ENCODE results near the gene APH1B. TPM values are rescaled to one million over a fixed set of nuclear protein-coding genes. Genes with fewer than 3 reads are reported as not detected.
A peak's percentile ranks its signal among the peaks of the same experiment; 100 is the strongest.

The APH1B gene
- total RNA-seq, 1 donor from 2014 or later, result 17.0 TPM

DNA sequence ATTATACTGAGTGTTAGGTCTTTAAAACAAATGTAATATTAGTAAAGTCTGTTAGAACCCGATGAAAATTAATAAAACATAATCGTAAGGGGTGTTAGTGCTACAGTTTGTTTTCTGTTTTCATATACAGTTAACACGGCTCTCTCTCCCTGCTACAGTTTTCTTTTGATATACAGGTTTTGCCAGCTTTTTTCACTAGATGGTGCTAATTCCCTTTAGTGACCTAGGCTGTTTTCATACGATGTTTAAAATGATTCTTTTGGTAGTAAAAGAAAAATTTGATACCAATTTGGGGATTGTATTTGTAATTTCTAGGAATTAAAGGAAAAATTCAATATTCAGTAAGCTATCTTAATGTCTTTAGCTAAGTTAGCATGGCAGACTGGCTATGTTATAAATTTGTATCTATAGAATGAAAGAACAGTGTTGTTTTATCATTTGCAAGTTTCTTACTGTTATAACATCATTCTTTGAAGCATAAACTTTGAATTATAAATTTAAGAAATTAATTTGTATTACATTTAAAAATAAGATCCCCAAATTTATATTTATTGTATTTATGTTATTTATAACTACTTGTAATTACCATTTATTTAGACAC lies 11.5 kb downstream of the APH1B start:
- DNase-seq (ENCODE audit: low spot score in 2 of 2), result no peak
- H3K36me3 ChIP-seq, result peaks cover 6 to 14% of the 10 kb centered on the region in 2 donors
- no peak overlapping the region for H3K4me3 ChIP-seq
- TF ChIP-seq, protein P1, sequence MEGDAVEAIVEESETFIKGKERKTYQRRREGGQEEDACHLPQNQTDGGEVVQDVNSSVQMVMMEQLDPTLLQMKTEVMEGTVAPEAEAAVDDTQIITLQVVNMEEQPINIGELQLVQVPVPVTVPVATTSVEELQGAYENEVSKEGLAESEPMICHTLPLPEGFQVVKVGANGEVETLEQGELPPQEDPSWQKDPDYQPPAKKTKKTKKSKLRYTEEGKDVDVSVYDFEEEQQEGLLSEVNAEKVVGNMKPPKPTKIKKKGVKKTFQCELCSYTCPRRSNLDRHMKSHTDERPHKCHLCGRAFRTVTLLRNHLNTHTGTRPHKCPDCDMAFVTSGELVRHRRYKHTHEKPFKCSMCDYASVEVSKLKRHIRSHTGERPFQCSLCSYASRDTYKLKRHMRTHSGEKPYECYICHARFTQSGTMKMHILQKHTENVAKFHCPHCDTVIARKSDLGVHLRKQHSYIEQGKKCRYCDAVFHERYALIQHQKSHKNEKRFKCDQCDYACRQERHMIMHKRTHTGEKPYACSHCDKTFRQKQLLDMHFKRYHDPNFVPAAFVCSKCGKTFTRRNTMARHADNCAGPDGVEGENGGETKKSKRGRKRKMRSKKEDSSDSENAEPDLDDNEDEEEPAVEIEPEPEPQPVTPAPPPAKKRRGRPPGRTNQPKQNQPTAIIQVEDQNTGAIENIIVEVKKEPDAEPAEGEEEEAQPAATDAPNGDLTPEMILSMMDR (IDR thresholded peaks at IDR 0.05), result peak; percentile 56 to 74 (median 65)
- peaks cover 5 to 17% of the 10 kb centered on the region in 2 donors for H3K4me1 ChIP-seq
- intact Hi-C loops (cut with DNase I), result loop anchor here (1.0 kb wide), 1 partner anchor 114 kb away; no protein-coding TSS in a partner anchor
- H3K27me3 ChIP-seq, result no peaks in the 10 kb centered on the region
- H3K27ac ChIP-seq, result no peak overlapping the region
- H3K9me3 ChIP-seq, result no peaks in the 10 kb centered on the region

DNA sequence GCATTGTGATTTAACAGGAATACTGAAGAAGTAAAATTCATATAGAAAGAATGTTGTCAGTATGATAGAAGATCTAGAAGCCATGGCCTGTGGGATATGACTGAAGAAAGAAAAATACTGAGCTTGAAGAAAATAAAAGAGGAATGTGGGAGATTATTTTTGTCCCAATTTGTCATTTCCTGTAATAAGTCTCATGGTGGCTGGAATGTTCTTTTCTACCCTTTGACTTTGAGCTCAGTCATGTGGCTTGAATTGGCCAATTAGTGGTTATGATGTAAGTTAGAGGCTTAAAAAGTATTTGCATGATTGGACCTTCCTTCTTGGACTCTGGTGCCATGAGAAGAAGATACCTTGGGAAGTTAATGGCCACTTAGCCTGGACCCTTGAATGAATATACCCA lies 14.1 kb downstream of the APH1B start:
- peaks cover 5% of the 10 kb centered on the region in 2 donors for H3K36me3 ChIP-seq

DNA sequence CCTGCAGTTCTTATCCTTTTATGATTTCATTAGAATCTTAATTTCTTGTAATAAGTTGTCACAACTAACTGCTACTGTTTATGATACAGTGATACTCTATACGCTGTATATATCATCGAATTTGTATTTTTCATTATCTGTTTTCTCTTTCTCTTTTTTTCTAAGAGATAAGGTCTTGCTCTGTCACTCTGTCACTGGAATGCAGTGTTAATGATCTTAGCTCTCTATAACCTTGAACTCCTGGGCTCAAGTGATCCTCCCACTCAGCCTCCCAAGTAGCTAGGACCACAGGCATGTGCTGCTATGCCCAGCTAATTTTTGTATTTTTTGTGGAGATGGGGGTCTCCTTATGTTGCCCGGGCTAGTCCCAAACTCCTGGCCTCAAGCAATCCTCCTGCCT lies 14.8 kb downstream of the APH1B start:
- H3K4me3 ChIP-seq, result no peak overlapping the region
- TF ChIP-seq, protein P1 (IDR thresholded peaks at IDR 0.05), result no peak
- H3K27ac ChIP-seq, result peak overlapping the region; percentile 84 to 89
- H3K9me3 ChIP-seq, result no peaks in the 10 kb centered on the region
- H3K27me3 ChIP-seq, result no peaks in the 10 kb centered on the region
- DNase-seq (ENCODE audit: low spot score in 2 of 2), result no peak
- peaks cover 5 to 17% of the 10 kb centered on the region in 2 donors for H3K4me1 ChIP-seq
- intact Hi-C loops (cut with DNase I), result loop anchor here (5.0 kb wide), 3 partner anchors 55 to 305 kb away; partner anchors contain the start of genes FBXL22 and USP3
- H3K36me3 ChIP-seq, result peaks cover 5 to 7% of the 10 kb centered on the region in 2 donors

More for the DNA sequence above, 14.1 kb downstream of the APH1B start:
- no peaks in the 10 kb centered on the region for H3K9me3 ChIP-seq
- peaks cover 5 to 17% of the 10 kb centered on the region in 2 donors for H3K4me1 ChIP-seq
- H3K4me3 ChIP-seq, result no peak overlapping the region
- intact Hi-C loops (cut with DNase I), result loop anchor here (5.0 kb wide), 3 partner anchors 56 to 306 kb away; partner anchors contain the start of genes FBXL22 and USP3
- H3K27me3 ChIP-seq, result no peaks in the 10 kb centered on the region
- DNase-seq (ENCODE audit: low spot score in 2 of 2), result no peak
- peak overlapping the region; percentile 84 to 89 for H3K27ac ChIP-seq
- TF ChIP-seq, protein P1 (IDR thresholded peaks at IDR 0.05), result no peak

DNA sequence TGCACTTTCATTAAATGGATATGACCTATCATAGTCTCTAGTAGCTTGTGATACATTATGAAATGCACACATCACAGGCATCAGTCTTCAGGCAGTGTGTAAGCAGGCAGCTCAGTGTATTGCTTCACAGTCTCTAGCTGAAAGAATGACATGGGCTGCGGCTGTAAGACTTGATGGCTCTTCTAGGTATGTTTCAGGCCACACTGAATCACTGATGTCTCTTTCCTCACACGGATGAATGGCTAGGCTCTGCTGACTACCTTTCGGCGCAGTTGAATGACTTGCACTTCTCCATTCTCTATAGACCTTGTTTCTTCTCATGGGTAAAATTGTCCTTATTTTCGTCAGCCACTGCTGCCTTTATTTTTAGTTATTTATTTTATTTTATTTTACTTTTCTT lies 15.4 kb downstream of the APH1B start:
- H3K27ac ChIP-seq, result peak overlapping the region; percentile 84 to 89
- peaks cover 5 to 17% of the 10 kb centered on the region in 2 donors for H3K4me1 ChIP-seq
- no peaks in the 10 kb centered on the region for H3K27me3 ChIP-seq
- TF ChIP-seq, protein P1 (IDR thresholded peaks at IDR 0.05), result no peak
- DNase-seq (ENCODE audit: low spot score in 2 of 2), result no peak
- intact Hi-C loops (cut with DNase I), result loop anchor here (5.0 kb wide), 3 partner anchors 55 to 305 kb away; partner anchors contain the start of genes FBXL22 and USP3
- H3K9me3 ChIP-seq, result no peaks in the 10 kb centered on the region
- peaks cover 5 to 10% of the 10 kb centered on the region in 2 donors for H3K36me3 ChIP-seq
- no peak overlapping the region for H3K4me3 ChIP-seq

DNA sequence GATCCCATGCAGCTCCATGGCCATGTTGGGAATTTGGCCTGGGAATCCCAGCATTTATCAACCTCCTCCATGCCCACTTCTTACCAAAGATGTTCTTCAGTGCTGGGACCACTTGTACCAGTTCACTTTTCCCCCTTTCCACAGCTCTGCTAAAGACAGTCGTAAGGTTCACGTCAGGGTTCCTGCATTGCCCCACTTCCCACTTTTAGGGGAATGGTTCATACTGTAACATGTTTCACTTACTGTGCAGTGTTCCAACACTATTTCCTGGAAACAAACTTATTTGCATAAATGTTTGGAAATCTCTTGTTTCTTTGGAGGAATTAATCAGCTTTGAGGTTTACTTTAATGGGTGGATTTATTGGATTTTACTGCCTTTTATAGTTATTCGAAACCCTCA lies 17.0 kb downstream of the APH1B start:
- Histone ChIP-seq H3K4me1 (peaks cover 5 to 17% of the 10 kb centered on the region in 2 donors), H3K9me3 (no peaks in the 10 kb centered on the region), H3K36me3 (peaks cover 8 to 23% of the 10 kb centered on the region in 2 donors), H3K27ac (no peak overlapping the region), H3K27me3 (no peaks in the 10 kb centered on the region), H3K4me3 (no peak overlapping the region)
- intact Hi-C loops (cut with DNase I), result loop anchor here (5.0 kb wide), 3 partner anchors 53 to 303 kb away; partner anchors contain the start of genes FBXL22 and USP3
- DNase-seq (ENCODE audit: low spot score in 2 of 2), result no peak
- TF ChIP-seq, protein P1 (IDR thresholded peaks at IDR 0.05), result no peak
